Astrocyte of the cerebellum (primary cell): ENCODE data around the gene PHF21A.

Experiments used
- DNase-seq: peaks from one replicate; pipeline ENCODE4 v3.0.0-alpha.2; 2011; ENCODE audit warnings: low read depth
- H3K4me3 ChIP-seq: 2 replicates; pipeline ENCODE4 v1.5.1; 2011; ENCODE audit warnings: mild to moderate bottlenecking, low read depth, low read length, moderate library complexity
- in situ Hi-C: cut with HindIII; loops from 2 replicates; pipeline ENCODE4 v1.10.0; 2017; ENCODE audit warnings: low sequenced_read_pairs
- TF ChIP-seq, protein P1 (sequence below): IDR thresholded peaks from 2 replicates; pipeline ENCODE4 v1.5.1; 2012; ENCODE audit warnings: low read length, low read depth, moderate library complexity, mild to moderate bottlenecking; ENCODE audit errors: missing control alignments

The PHF21A gene

DNA sequence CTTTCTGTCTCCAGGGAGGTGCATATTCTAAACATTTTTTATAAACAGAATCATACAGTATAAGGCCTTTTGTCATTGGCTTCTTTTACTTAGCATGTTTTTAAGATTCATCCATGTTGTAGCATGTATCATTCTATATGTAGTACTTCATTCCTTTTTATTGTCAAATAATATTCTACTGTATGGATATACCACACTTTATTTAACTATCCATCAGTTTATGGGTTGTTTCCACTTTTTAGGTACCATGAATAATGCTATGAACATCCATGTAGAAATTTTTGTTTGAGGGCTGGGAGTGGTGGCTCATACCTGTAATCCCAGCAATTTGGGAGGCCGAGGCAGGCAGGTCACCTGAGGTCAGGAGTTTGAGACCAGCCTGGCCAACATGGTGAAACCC is 73.1 kb downstream of the PHF21A start:
- no peak overlapping the region for H3K4me3 ChIP-seq
- no peak for DNase-seq
- TF ChIP-seq, protein P1, sequence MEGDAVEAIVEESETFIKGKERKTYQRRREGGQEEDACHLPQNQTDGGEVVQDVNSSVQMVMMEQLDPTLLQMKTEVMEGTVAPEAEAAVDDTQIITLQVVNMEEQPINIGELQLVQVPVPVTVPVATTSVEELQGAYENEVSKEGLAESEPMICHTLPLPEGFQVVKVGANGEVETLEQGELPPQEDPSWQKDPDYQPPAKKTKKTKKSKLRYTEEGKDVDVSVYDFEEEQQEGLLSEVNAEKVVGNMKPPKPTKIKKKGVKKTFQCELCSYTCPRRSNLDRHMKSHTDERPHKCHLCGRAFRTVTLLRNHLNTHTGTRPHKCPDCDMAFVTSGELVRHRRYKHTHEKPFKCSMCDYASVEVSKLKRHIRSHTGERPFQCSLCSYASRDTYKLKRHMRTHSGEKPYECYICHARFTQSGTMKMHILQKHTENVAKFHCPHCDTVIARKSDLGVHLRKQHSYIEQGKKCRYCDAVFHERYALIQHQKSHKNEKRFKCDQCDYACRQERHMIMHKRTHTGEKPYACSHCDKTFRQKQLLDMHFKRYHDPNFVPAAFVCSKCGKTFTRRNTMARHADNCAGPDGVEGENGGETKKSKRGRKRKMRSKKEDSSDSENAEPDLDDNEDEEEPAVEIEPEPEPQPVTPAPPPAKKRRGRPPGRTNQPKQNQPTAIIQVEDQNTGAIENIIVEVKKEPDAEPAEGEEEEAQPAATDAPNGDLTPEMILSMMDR = no peak
- in situ Hi-C loops = no loop called here

DNA sequence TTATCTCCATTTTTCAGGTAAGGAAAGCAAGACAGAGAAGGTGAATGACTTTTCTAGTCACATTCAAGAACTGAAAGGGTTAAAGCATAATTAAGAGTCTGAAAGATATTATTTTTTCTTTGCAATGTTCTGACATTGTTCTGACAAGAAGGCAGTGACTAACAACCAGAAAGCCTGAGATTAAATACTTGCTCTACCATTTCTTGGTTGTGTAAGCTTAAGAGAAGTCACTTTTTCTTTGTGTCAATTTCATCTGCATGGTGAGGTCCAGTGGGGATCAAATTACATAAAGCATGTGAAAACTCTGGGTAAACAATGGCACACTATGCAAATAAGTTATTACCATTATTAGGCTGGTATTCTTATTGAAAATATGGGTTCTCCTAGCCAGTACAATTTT is 73.7 kb downstream of the PHF21A start:
- H3K4me3 ChIP-seq = no peak overlapping the region
- TF ChIP-seq, protein P1 = no peak
- in situ Hi-C loops = no loop called here
- DNase-seq = no peak

DNA sequence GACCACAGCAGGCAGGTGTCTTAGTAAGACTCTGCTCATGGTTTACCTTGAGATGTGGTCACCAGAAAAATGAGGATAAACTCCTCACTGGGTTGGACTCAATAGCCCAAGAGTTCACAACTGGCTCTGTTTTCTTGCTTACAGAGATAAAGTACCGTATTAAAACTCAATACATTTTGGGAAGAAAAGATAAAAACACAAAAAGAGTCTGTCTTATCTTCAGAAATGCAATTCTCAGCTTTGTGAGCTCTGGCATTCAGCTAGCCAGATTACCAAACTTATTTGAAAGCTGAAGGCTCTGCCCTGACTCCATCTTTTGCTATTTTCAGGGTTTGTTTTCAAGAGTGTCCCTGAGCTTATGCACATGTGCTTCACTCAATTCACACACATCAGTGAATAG is 75.4 kb downstream of the PHF21A start:
- TF ChIP-seq, protein P1 = no peak
- DNase-seq = no peak
- H3K4me3 ChIP-seq = no peak overlapping the region
- in situ Hi-C loops = no loop called here

DNA sequence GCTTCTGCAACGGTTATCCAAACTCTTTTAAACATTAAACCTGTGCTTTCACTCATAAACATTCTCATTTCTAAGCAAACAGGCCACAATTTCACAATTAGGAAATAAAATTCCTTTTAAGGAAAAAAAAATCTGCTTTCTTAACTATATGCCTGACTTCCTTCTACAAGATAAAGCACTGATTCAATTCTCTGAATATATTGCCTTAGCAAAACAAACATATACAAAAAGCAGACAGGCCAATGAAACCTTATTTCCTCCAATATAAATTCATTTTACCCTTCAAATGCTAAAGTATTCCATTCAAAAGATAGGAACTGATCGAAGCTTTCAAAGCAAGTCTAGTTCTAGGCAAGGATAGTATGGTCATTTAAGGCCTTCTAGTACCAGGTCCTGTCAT is 76.7 kb downstream of the PHF21A start:
- in situ Hi-C loops = no loop called here
- TF ChIP-seq, protein P1 = no peak
- DNase-seq = no peak
- no peak overlapping the region for H3K4me3 ChIP-seq

DNA sequence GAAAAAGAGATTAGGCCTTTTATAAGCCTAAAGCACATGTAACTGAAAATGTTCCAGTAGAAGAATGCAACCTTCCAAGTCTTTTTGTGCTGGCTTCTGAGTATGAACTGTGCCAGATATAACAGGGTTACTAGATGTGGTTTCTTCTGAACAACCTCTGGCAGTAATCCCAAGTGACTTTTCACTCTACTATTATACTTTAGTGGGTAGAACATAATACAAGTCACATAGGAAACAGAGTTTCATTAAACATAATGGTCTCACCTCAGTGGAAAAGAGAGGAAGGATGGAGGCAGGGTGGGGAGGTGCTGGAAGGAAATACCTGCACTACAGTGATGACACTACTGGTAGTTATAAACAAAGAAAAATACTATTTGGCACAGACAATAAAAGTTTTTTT is 81.3 kb downstream of the PHF21A start:
- H3K4me3 ChIP-seq = no peak overlapping the region
- in situ Hi-C loops = no loop called here
- peak; percentile 92 for DNase-seq
- TF ChIP-seq, protein P1 = no peak

DNA sequence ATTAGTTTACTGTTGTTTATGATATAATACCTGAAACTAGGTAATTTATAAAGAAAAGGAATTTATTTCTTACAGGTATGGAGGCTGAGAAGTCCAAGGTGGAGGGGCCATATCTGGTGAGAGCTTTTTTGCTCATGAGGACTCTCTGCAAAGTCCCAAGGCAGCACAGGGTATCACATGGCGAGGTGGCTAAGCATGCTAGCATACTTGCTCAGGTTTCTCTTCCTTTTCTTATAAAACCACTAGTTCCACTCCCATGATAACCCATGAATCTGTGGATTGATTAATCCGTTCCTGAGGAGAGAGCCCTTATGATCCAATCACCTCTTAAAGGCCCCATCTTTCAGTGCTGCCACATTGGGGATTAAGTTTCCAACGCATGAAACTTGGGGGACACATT is 82.7 kb downstream of the PHF21A start:
- TF ChIP-seq, protein P1 = no peak
- no peak overlapping the region for H3K4me3 ChIP-seq
- in situ Hi-C loops = no loop called here
- no peak for DNase-seq

DNA sequence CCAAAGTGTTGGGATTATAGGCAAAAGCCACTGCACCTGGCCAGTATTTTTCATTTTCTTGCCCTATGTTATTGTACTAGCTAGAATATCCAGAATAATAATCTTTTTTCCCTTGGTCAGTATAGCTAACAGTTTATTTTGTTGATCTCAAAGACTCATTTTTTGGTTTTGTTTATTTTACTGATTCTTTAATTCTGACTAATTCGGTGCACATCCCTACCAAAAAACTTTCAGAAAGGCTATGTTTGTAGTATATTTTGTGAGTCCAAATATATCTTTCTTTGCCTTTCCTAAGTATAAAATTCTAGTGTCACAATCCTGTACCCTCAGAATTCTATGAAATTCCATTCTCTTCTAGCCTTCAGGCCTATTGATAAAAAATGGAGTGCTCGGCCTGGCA is 84.3 kb downstream of the PHF21A start:
- in situ Hi-C loops = no loop called here
- TF ChIP-seq, protein P1 = no peak
- no peak overlapping the region for H3K4me3 ChIP-seq
- no peak for DNase-seq
